ENCODE measurements around the gene MBNL3. TPM values are rescaled to one million over a fixed set of nuclear protein-coding genes. Genes with fewer than 3 reads are reported as not detected.

The MBNL3 gene
- total and polyA plus RNA-seq, 2 experiments from 2014 or later, result 0.98 to 1.6 TPM

GRCh38 chrX:132520213-132520612 is 31.4 kb upstream of the MBNL3 start:
- Histone ChIP-seq H3K36me3 (no peaks in the 10 kb centered on the region), H3K4me1 (ENCODE audit: low read depth) (no peaks in the 10 kb centered on the region), H3K4me3 (no peak overlapping the region), H3K27me3 (no peaks in the 10 kb centered on the region), H3K27ac (no peak overlapping the region), H3K9me3 (ENCODE audit: low read depth) (no peaks in the 10 kb centered on the region)
- no peak for TF ChIP-seq CTCF (IDR thresholded peaks at IDR 0.05; ENCODE audit: low read depth, low read length)
- DNase-seq (ENCODE audit: low read depth in 1 of 2, low spot score in 1 of 2), result no peak

- H3K4me1 ChIP-seq (ENCODE audit: low read depth), result no peaks in the 10 kb centered on the region
- no peak overlapping the region for H3K4me3 ChIP-seq
- no peak for DNase-seq (ENCODE audit: low read depth in 1 of 2, low spot score in 1 of 2)
- no peak overlapping the region for H3K27ac ChIP-seq
- H3K9me3 ChIP-seq (ENCODE audit: low read depth), result no peaks in the 10 kb centered on the region
- no peaks in the 10 kb centered on the region for H3K36me3 ChIP-seq
- TF ChIP-seq CTCF (IDR thresholded peaks at IDR 0.05; ENCODE audit: low read depth, low read length), result no peak
- no peaks in the 10 kb centered on the region for H3K27me3 ChIP-seq
These were observed 29.6 kb upstream of the MBNL3 start for GRCh38 chrX:132518401-132518800.

GRCh38 chrX:132508834-132509233 is 20.0 kb upstream of the MBNL3 start:
- no peaks in the 10 kb centered on the region for H3K4me1 ChIP-seq (ENCODE audit: low read depth)
- H3K9me3 ChIP-seq (ENCODE audit: low read depth), result no peaks in the 10 kb centered on the region
- H3K4me3 ChIP-seq, result no peak overlapping the region
- no peak for TF ChIP-seq CTCF (IDR thresholded peaks at IDR 0.05; ENCODE audit: low read depth, low read length)
- no peaks in the 10 kb centered on the region for H3K36me3 ChIP-seq
- peaks cover 16% of the 10 kb centered on the region for H3K27me3 ChIP-seq
- DNase-seq (ENCODE audit: low read depth in 1 of 2, low spot score in 1 of 2), result no peak
- H3K27ac ChIP-seq, result no peak overlapping the region

GRCh38 chrX:132505116-132505515 is 16.3 kb upstream of the MBNL3 start:
- H3K36me3 ChIP-seq, result no peaks in the 10 kb centered on the region
- peak in 1 of 2 donors; percentile 64 for DNase-seq (ENCODE audit: low read depth in 1 of 2, low spot score in 1 of 2)
- H3K4me1 ChIP-seq (ENCODE audit: low read depth), result peaks cover 6% of the 10 kb centered on the region
- TF ChIP-seq CTCF (IDR thresholded peaks at IDR 0.05; ENCODE audit: low read depth, low read length), result peak; percentile 10
- no peaks in the 10 kb centered on the region for H3K9me3 ChIP-seq (ENCODE audit: low read depth)
- H3K27me3 ChIP-seq, result no peaks in the 10 kb centered on the region
- no peak overlapping the region for H3K27ac ChIP-seq
- H3K4me3 ChIP-seq, result no peak overlapping the region

- Histone ChIP-seq H3K9me3 (ENCODE audit: low read depth) (no peaks in the 10 kb centered on the region), H3K27ac (no peak overlapping the region), H3K36me3 (no peaks in the 10 kb centered on the region), H3K27me3 (no peaks in the 10 kb centered on the region), H3K4me3 (no peak overlapping the region), H3K4me1 (ENCODE audit: low read depth) (peaks cover 6% of the 10 kb centered on the region)
- no peak for DNase-seq (ENCODE audit: low read depth in 1 of 2, low spot score in 1 of 2)
- no peak for TF ChIP-seq CTCF (IDR thresholded peaks at IDR 0.05; ENCODE audit: low read depth, low read length)
These were observed 15.6 kb upstream of the MBNL3 start for GRCh38 chrX:132504417-132504816.

GRCh38 chrX:132501606-132502005 is 12.8 kb upstream of the MBNL3 start:
- Histone ChIP-seq H3K36me3 (no peaks in the 10 kb centered on the region), H3K4me1 (ENCODE audit: low read depth) (peaks cover 6% of the 10 kb centered on the region), H3K4me3 (no peak overlapping the region), H3K27me3 (no peaks in the 10 kb centered on the region), H3K27ac (no peak overlapping the region), H3K9me3 (ENCODE audit: low read depth) (no peaks in the 10 kb centered on the region)
- no peak for DNase-seq (ENCODE audit: low read depth in 1 of 2, low spot score in 1 of 2)
- no peak for TF ChIP-seq CTCF (IDR thresholded peaks at IDR 0.05; ENCODE audit: low read depth, low read length)
